ENCODE results near the gene NEMP1.
"Not testable (repeated sequence)": the region's sequence is repeated elsewhere in the genome, so short reads cannot be mapped to it uniquely, and the experiment has no call there.

The NEMP1 gene

GRCh38 chr12:57019983-57020719 lies 58.4 kb downstream of the NEMP1 start:
- TF ChIP-seq EZH2 (IDR thresholded peaks at IDR 0.05; ENCODE audit: borderline replicate concordance, low read depth, low read length, severe bottlenecking) (no peak), CTCF (IDR thresholded peaks at IDR 0.05; ENCODE audit: borderline replicate concordance, extremely low read depth, low read length, poor library complexity, severe bottlenecking) (no peak)
- H2AFZ ChIP-seq (ENCODE audit: low read depth, low read length) = no peak overlapping the region
- ATAC-seq (ENCODE audit: insufficient read depth, low read depth) (no peak), DNase-seq (no peak)
- H3K4me3 ChIP-seq (ENCODE audit: low read depth in 1 of 2, low read length in 2 of 2) = no peak overlapping the region
- peaks cover 4% of the 10 kb centered on the region for H3K27me3 ChIP-seq (ENCODE audit: insufficient read depth, low read length, poor library complexity)
- H3K27ac ChIP-seq (ENCODE audit: low read length) = no peak overlapping the region
- H3K9ac ChIP-seq (ENCODE audit: low read depth, low read length) = no peak overlapping the region
- no peaks in the 10 kb centered on the region for H3K9me3 ChIP-seq (ENCODE audit: insufficient read depth, low read length, severe bottlenecking)
- H4K20me1 ChIP-seq (ENCODE audit: insufficient read depth, low read length) = no peaks in the 10 kb centered on the region
- H3K36me3 ChIP-seq (ENCODE audit: insufficient read depth, low read length) = no peaks in the 10 kb centered on the region
- no peaks in the 10 kb centered on the region for H3K79me2 ChIP-seq (ENCODE audit: insufficient read depth, low read length)
- H3K4me1 ChIP-seq (ENCODE audit: insufficient read depth, low read length) = no peaks in the 10 kb centered on the region
- H3K4me2 ChIP-seq (ENCODE audit: insufficient read depth, low read length) = no peak overlapping the region

- DNase-seq = no peak
- Histone ChIP-seq H3K9me3 (ENCODE audit: insufficient read depth, low read length, severe bottlenecking) (no peaks in the 10 kb centered on the region), H3K27ac (ENCODE audit: low read length) (no peak overlapping the region), H3K79me2 (ENCODE audit: insufficient read depth, low read length) (no peaks in the 10 kb centered on the region), H3K9ac (ENCODE audit: low read depth, low read length) (no peak overlapping the region), H3K27me3 (ENCODE audit: insufficient read depth, low read length, poor library complexity) (peaks cover 8% of the 10 kb centered on the region), H3K4me1 (ENCODE audit: insufficient read depth, low read length) (no peaks in the 10 kb centered on the region), H3K36me3 (ENCODE audit: insufficient read depth, low read length) (no peaks in the 10 kb centered on the region), H3K4me3 (ENCODE audit: low read depth in 1 of 2, low read length in 2 of 2) (no peak overlapping the region), H2AFZ (ENCODE audit: low read depth, low read length) (no peak overlapping the region), H4K20me1 (ENCODE audit: insufficient read depth, low read length) (no peaks in the 10 kb centered on the region), H3K4me2 (ENCODE audit: insufficient read depth, low read length) (no peak overlapping the region)
- ATAC-seq (ENCODE audit: insufficient read depth, low read depth) = no peak
- no peak for TF ChIP-seq EZH2 (IDR thresholded peaks at IDR 0.05; ENCODE audit: borderline replicate concordance, low read depth, low read length, severe bottlenecking)
- no peak for TF ChIP-seq CTCF (IDR thresholded peaks at IDR 0.05; ENCODE audit: borderline replicate concordance, extremely low read depth, low read length, poor library complexity, severe bottlenecking)
Measured at GRCh38 chr12:57018906-57019305, 59.7 kb downstream of the NEMP1 start.

GRCh38 chr12:57018353-57018752 lies 60.2 kb downstream of the NEMP1 start:
- H3K4me3 ChIP-seq (ENCODE audit: low read depth in 1 of 2, low read length in 2 of 2); H4K20me1 ChIP-seq (ENCODE audit: insufficient read depth, low read length); ATAC-seq (ENCODE audit: insufficient read depth, low read depth); H3K27ac ChIP-seq (ENCODE audit: low read length); H3K9ac ChIP-seq (ENCODE audit: low read depth, low read length); H3K4me2 ChIP-seq (ENCODE audit: insufficient read depth, low read length); H3K79me2 ChIP-seq (ENCODE audit: insufficient read depth, low read length); DNase-seq; H3K9me3 ChIP-seq (ENCODE audit: insufficient read depth, low read length, severe bottlenecking); H2AFZ ChIP-seq (ENCODE audit: low read depth, low read length); H3K36me3 ChIP-seq (ENCODE audit: insufficient read depth, low read length); H3K4me1 ChIP-seq (ENCODE audit: insufficient read depth, low read length): not testable (repeated sequence)
- H3K27me3 ChIP-seq (ENCODE audit: insufficient read depth, low read length, poor library complexity) = peaks cover 12% of the 10 kb centered on the region

GRCh38 chr12:57016348-57016747 lies 62.2 kb downstream of the NEMP1 start, which contains the start of gene TAC3:
TSS of gene TAC3 (minus strand) at chr12:57016529. CDS start at chr12:57015797, 732 bp downstream.
- Histone ChIP-seq H3K4me3 (ENCODE audit: low read depth in 1 of 2, low read length in 2 of 2) (no peak within 1 kb of the TSS), H3K4me1 (ENCODE audit: insufficient read depth, low read length) (no peaks in the 10 kb centered on the region), H3K27ac (ENCODE audit: low read length) (no peak within 1 kb of the TSS), H3K27me3 (ENCODE audit: insufficient read depth, low read length, poor library complexity) (peaks cover 15% of the 10 kb centered on the region), H3K79me2 (ENCODE audit: insufficient read depth, low read length) (no peaks in the 10 kb centered on the region), H3K36me3 (ENCODE audit: insufficient read depth, low read length) (no peaks in the 10 kb centered on the region), H4K20me1 (ENCODE audit: insufficient read depth, low read length) (no peaks in the 10 kb centered on the region), H3K9me3 (ENCODE audit: insufficient read depth, low read length, severe bottlenecking) (no peaks in the 10 kb centered on the region), H3K9ac (ENCODE audit: low read depth, low read length) (no peak within 1 kb of the TSS), H2AFZ (ENCODE audit: low read depth, low read length) (no peak within 1 kb of the TSS), H3K4me2 (ENCODE audit: insufficient read depth, low read length) (no peak within 1 kb of the TSS)
- ATAC-seq (ENCODE audit: insufficient read depth, low read depth) (no peak), DNase-seq (no peak)
- TF ChIP-seq EZH2 (IDR thresholded peaks at IDR 0.05; ENCODE audit: borderline replicate concordance, low read depth, low read length, severe bottlenecking) = no peak
- no peak for TF ChIP-seq CTCF (IDR thresholded peaks at IDR 0.05; ENCODE audit: borderline replicate concordance, extremely low read depth, low read length, poor library complexity, severe bottlenecking)

Measured in DND-41 (cell line).